GM23338 (cell line): ENCODE data around the gene KRTAP12-2. TPM values are rescaled to one million over a fixed set of nuclear protein-coding genes. Genes with fewer than 3 reads are reported as not detected.

Experiments
- ATAC-seq: fragments of 200-7000 bp; cut with Tn5 transposase; 3 replicates; pipeline ENCODE4 v1.9.1; 2020
- DNase-seq: peaks from one replicate; pipeline ENCODE4 v3.0.0-alpha.2; 2015; ENCODE audit warnings: low spot score
- H2AFZ ChIP-seq: fragments of 200-600 bp; sonication (generic); 2 replicates; pipeline ENCODE4 v1.8.0; 2016; ENCODE audit warnings: antibody characterized with exemption, mild to moderate bottlenecking, moderate library complexity
- H3F3A ChIP-seq: fragments of 200-600 bp; sonication (generic); replicated peaks from 2 replicates; pipeline ENCODE4 v1.8.0; 2017; ENCODE audit warnings: antibody characterized with exemption, mixed run types, low read depth
- H3K27ac ChIP-seq: fragments of 200-600 bp; sonication (generic); 2 replicates; pipeline ENCODE4 v1.6.1; 2016; ENCODE audit warnings: low read depth
- H3K27me3 ChIP-seq: fragments of 200-600 bp; sonication (generic); 2 replicates; pipeline ENCODE4 v1.8.0; 2016; ENCODE audit warnings: mild to moderate bottlenecking, mixed run types, moderate library complexity; ENCODE audit not compliant: insufficient read depth
- H3K36me3 ChIP-seq: fragments of 200-600 bp; sonication (generic); 2 replicates; pipeline ENCODE4 v1.8.0; 2016; ENCODE audit warnings: mild to moderate bottlenecking; ENCODE audit not compliant: insufficient read depth
- H3K4me1 ChIP-seq: fragments of 200-600 bp; sonication (generic); 2 replicates; pipeline ENCODE4 v1.8.0; 2016; ENCODE audit warnings: mild to moderate bottlenecking, moderate library complexity; ENCODE audit not compliant: insufficient read depth
- H3K4me2 ChIP-seq: fragments of 200-600 bp; sonication (generic); 2 replicates; pipeline ENCODE4 v1.7.1; 2017; ENCODE audit warnings: mixed run types
- H3K4me3 ChIP-seq: fragments of 200-600 bp; sonication (generic); 2 replicates; pipeline ENCODE4 v1.6.1; 2016; ENCODE audit warnings: mixed run types
- H3K79me2 ChIP-seq: fragments of 200-600 bp; sonication (generic); replicated peaks from 2 replicates; pipeline ENCODE4 v1.8.0; 2017; ENCODE audit warnings: mild to moderate bottlenecking; ENCODE audit not compliant: insufficient read depth
- H3K9me2 ChIP-seq: fragments of 200-600 bp; sonication (generic); 2 replicates; pipeline ENCODE4 v1.8.0; 2017; ENCODE audit not compliant: insufficient read depth
- H4K20me1 ChIP-seq: fragments of 200-600 bp; sonication (generic); replicated peaks from 2 replicates; pipeline ENCODE4 v1.8.0; 2017; ENCODE audit warnings: mild to moderate bottlenecking; ENCODE audit not compliant: insufficient read depth
- H3K27ac Mint-ChIP-seq: 2 replicates; pipeline ENCODE4 v1.8.0; 2020; ENCODE audit warnings: inconsistent platforms, mild to moderate bottlenecking, moderate library complexity, mixed read lengths
- H3K27me3 Mint-ChIP-seq: 3 replicates; pipeline ENCODE4 v1.8.0; 2022; ENCODE audit warnings: low read depth, mild to moderate bottlenecking, moderate library complexity, mixed read lengths, inconsistent platforms; ENCODE audit not compliant: insufficient read depth, poor library complexity
- H3K36me3 Mint-ChIP-seq: 3 replicates; pipeline ENCODE4 v1.8.0; 2021; ENCODE audit warnings: low read depth, mild to moderate bottlenecking, inconsistent platforms, moderate library complexity, mixed read lengths
- H3K4me1 Mint-ChIP-seq: 3 replicates; pipeline ENCODE4 v1.8.0; 2020; ENCODE audit warnings: mild to moderate bottlenecking, inconsistent platforms, mixed read lengths
- H3K4me3 Mint-ChIP-seq: 3 replicates; pipeline ENCODE4 v1.8.0; 2021; ENCODE audit warnings: moderate library complexity, mild to moderate bottlenecking, inconsistent platforms, mixed read lengths
- H3K9me3 Mint-ChIP-seq: 3 replicates; pipeline ENCODE4 v1.8.0; 2020; ENCODE audit warnings: moderate library complexity, mild to moderate bottlenecking, inconsistent platforms, mixed read lengths
- CREB1 ChIP-seq: fragments of 250-450 bp; sonication (Bioruptor Pico); IDR thresholded peaks from 2 replicates; pipeline ENCODE4 v1.5.0; 2020; ENCODE audit warnings: low read depth, mild to moderate bottlenecking, moderate library complexity
- ETS1 ChIP-seq: IDR thresholded peaks from 2 replicates; pipeline ENCODE4 v1.6.1; 2016; ENCODE audit warnings: antibody characterized with exemption
- JUNB ChIP-seq: IDR thresholded peaks from one replicate; pipeline ENCODE4 v1.6.1; 2016; ENCODE audit warnings: antibody characterized with exemption; ENCODE audit not compliant: unreplicated experiment
- NANOG ChIP-seq: IDR thresholded peaks from 2 replicates; pipeline ENCODE4 v1.6.1; 2016; ENCODE audit warnings: antibody characterized with exemption, borderline replicate concordance
- POLR2AphosphoS5 ChIP-seq: IDR thresholded peaks from 2 replicates; pipeline ENCODE4 v1.6.1; 2016; ENCODE audit warnings: antibody characterized with exemption, low read depth
- STAT1 ChIP-seq: IDR thresholded peaks from one replicate; pipeline ENCODE4 v1.6.1; 2016; ENCODE audit warnings: antibody characterized with exemption; ENCODE audit not compliant: unreplicated experiment
- ZNF114 ChIP-seq: fragments of 250-450 bp; sonication (Bioruptor Pico); IDR thresholded peaks from 2 replicates; pipeline ENCODE4 v1.5.0; 2020; ENCODE audit warnings: mild to moderate bottlenecking, moderate library complexity
- ZNF462 ChIP-seq: fragments of 250-450 bp; sonication (Bioruptor Pico); IDR thresholded peaks from 2 replicates; pipeline ENCODE4 v1.5.0; 2020; ENCODE audit warnings: mild to moderate bottlenecking, moderate library complexity
- polyA plus RNA-seq: library from polyadenylated mRNA; unstranded; fragments of >200 nt; fragmentation: Nextera tagmentation; extraction: Ambion mirVana; gene quantifications from 2 replicates; pipeline ENCODE4 v1.2.1, GENCODE V29; 2016
- total RNA-seq: library from RNA; depleted of rRNA; stranded (reverse); fragments of >200 nt; shearing (Covaris generic); gene quantifications from 2 replicates; pipeline ENCODE4 v1.2.3, GENCODE V29; 2014

KRTAP12-2 gene
- total and polyA plus RNA-seq, 2 experiments from 2014 or later: not detected

- Mint-ChIP-seq H3K36me3 (peaks cover 9% of the 10 kb centered on the region; the same call in 2 of the 3 replicates), H3K4me3 (no peak within 1 kb of the TSS), H3K4me1 (peaks cover 14% of the 10 kb centered on the region), H3K9me3 (peaks cover 18% of the 10 kb centered on the region), H3K27ac (no peak within 1 kb of the TSS), H3K27me3 (peaks cover 16% of the 10 kb centered on the region)
- DNase-seq: no peak
- H4K20me1 ChIP-seq: no peaks in the 10 kb centered on the region
- H3K4me1 ChIP-seq: peaks cover 17% of the 10 kb centered on the region
- H3K4me3 ChIP-seq: no peak within 1 kb of the TSS
- no peaks in the 10 kb centered on the region for H3K27me3 ChIP-seq
- no peak within 1 kb of the TSS for H3K4me2 ChIP-seq
- no peaks in the 10 kb centered on the region for H3F3A ChIP-seq
- no peaks in the 10 kb centered on the region for H3K9me2 ChIP-seq
- no peak within 1 kb of the TSS for H2AFZ ChIP-seq
- no peak within 1 kb of the TSS for H3K27ac ChIP-seq
- H3K36me3 ChIP-seq: no peaks in the 10 kb centered on the region
- TF ChIP-seq JUNB (no peak), NANOG (no peak), CREB1 (CRISPR knock-in tag) (no peak), STAT1 (no peak), POLR2AphosphoS5 (no peak), ZNF114 (CRISPR knock-in tag) (no peak), ZNF462 (no peak), ETS1 (no peak)
- no peak for ATAC-seq
- no peaks in the 10 kb centered on the region for H3K79me2 ChIP-seq
Observed at GRCh38 chr21:44654576-44655175, 12.1 kb downstream of the KRTAP12-2 start, which contains the start of gene KRTAP12-4. Gene KRTAP12-4, minus strand, starts transcription at chr21:44654659. Its CDS starts 45 bp downstream, at chr21:44654614.
